Measurements from ENCODE around the gene HAAO. TPM values are rescaled to one million over a fixed set of nuclear protein-coding genes. Genes with fewer than 3 reads are reported as not detected.
A peak's percentile ranks its signal among the peaks of the same experiment; 100 is the strongest.
"Not testable (repeated sequence)": the region's sequence is repeated elsewhere in the genome, so short reads cannot be mapped to it uniquely, and the experiment has no call there.

Gene HAAO
- 21.5 TPM for total RNA-seq

DNA sequence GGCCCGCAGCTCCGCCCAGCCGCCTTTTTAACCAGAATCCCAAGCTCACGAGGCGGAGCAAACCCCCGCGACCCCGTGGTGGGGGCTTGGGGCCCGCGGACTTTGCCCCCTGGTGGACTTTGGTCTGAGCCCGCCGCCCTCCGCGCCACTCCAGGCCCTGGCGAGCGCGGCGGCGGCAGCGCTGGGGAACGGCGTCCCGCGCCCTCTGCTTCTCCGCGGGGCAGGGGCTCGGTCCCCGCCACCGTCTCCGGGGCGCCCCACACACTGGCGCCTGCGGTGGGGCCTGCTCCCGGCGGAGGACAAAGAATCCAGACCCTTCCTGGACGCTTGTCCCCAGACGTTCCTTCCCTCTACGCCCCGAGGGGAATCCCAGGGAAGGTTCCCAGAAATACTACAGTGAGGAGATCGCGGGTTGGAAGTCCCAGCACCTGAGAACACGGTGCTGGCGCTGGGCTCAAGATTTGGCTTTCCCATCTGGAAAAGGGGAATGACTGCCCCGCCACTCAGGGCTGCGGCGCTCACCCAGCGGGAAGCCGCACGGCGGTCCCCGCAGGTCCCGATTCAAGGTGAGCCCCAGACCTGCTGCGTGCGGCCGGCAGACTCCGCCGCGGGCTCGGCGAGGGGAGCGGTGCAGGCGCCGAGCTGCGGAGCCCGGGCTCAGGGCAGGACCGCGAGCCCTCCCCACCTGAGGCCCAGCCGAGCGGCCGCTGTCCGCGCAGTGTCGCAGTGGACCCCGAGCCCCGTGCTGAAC is at the start of gene HAAO:
TSS of gene HAAO (minus strand) at position 1 of the 751 bp plus-strand sequence. CDS start 47 bp downstream, outside the sequence.
- peak in 2 of 3 donors; percentile 52 to 59 for DNase-seq (ENCODE audit: low read depth in 2 of 3, low spot score in 2 of 3)

- no peak for DNase-seq (ENCODE audit: low read depth in 2 of 3, low spot score in 2 of 3)
Measured at GRCh38 chr2:42841344-42841743, 49.0 kb upstream of the HAAO start.

- no peak for DNase-seq (ENCODE audit: low read depth in 2 of 3, low spot score in 2 of 3)
Measured at GRCh38 chr2:42840760-42841159, 48.4 kb upstream of the HAAO start.

- DNase-seq (ENCODE audit: low read depth in 2 of 3, low spot score in 2 of 3), result no peak
Measured at GRCh38 chr2:42839809-42840501, 47.6 kb upstream of the HAAO start.

DNA sequence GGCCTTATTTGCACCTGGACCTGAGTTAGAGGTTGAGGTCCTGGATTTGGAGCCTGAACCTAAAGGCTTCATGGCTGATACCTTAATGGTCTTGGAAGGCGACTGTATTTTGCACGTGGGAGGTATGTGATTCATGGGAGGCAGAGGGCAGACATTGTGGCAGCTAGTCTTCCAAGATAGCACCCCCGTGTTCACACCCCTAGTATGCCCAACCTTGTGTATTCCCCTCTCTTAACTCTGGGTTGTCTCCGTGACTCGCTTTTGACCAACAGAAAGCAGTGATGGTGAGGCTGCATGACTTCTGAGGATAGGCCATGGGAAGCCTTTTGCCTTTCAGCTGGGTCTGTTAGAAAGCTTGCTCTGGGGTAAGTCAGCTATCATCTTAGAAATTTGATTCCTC is 45.8 kb upstream of the HAAO start:
- DNase-seq (ENCODE audit: low read depth in 2 of 3, low spot score in 2 of 3), result no peak

GRCh38 chr2:42835577-42836371 is 43.4 kb upstream of the HAAO start:
- DNase-seq (ENCODE audit: low read depth in 2 of 3, low spot score in 2 of 3), result peak in 1 of 3 donors; percentile 25

DNA sequence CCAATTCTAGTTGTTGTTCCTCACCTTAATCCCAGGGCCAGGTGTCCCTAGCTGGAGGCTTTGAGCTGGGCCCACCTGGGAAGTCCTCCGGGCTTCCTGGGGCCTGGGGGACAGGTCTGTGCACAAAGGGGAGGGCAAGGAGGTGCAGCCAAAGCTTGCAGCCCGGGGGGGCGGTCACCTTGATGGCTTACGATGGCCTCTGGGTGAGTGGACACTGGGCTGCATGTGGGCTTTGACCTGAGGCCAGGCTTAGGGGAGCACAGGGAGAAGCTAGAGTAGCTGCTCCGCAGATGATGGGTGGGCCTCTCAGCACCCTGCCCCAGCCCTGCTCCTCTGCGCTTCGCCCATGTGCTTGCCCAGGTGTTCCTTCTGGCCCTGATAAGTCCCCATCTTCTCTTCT is 41.8 kb upstream of the HAAO start:
- no peak for DNase-seq (ENCODE audit: low read depth in 2 of 3, low spot score in 2 of 3)

DNA sequence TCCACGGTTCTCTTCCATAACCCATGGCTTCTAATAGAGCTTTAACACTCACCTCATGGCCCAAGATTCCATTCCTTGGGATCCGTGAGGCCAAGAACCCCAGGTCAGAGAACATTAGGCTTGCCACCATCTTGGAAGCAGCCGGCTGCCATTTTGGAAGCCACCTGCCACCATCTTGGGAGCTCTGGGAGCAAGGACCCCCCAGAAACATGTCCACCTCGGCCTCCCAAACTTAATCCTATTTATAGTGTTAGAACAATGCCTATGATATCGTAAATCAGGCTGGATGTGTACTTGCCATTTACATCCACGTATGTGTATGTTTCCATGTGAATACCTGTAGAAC is 39.9 kb upstream of the HAAO start:
- no peak for DNase-seq (ENCODE audit: low read depth in 2 of 3, low spot score in 2 of 3)

GRCh38 chr2:42831575-42832288 is 39.3 kb upstream of the HAAO start:
- DNase-seq (ENCODE audit: low read depth in 2 of 3, low spot score in 2 of 3), result not testable (repeated sequence)

DNA sequence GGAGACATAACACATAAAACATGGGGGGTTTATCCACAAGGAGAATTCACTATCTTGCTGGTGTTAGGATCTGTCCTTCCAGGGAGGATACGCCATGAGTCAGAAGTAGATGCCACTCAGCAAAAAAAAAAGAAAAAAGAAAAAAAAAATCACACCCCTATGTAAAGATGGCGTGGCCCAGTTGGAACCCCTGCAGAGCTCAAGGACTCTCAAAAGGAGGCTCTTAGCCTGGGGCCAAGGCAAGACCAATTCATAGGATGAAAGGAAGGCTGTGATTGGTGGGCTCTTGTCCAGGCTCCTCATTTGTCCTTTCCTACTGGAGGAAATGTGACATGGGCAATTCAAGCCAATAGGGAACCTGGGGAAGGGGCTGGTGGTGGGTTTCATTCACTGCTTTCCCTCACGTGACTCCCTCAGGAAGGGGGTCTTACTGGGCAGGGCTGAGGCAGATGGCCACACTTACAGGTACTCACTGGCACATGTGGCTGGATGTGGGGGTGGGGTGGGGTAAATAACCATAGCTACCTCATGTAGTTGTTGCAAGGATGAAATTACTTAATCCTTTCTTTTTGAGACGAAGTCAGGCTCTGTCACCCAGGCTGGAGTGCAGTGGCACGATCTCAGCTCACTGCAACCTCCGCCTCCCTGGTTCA is 38.7 kb upstream of the HAAO start:
- DNase-seq (ENCODE audit: low read depth in 2 of 3, low spot score in 2 of 3), result no peak

DNA sequence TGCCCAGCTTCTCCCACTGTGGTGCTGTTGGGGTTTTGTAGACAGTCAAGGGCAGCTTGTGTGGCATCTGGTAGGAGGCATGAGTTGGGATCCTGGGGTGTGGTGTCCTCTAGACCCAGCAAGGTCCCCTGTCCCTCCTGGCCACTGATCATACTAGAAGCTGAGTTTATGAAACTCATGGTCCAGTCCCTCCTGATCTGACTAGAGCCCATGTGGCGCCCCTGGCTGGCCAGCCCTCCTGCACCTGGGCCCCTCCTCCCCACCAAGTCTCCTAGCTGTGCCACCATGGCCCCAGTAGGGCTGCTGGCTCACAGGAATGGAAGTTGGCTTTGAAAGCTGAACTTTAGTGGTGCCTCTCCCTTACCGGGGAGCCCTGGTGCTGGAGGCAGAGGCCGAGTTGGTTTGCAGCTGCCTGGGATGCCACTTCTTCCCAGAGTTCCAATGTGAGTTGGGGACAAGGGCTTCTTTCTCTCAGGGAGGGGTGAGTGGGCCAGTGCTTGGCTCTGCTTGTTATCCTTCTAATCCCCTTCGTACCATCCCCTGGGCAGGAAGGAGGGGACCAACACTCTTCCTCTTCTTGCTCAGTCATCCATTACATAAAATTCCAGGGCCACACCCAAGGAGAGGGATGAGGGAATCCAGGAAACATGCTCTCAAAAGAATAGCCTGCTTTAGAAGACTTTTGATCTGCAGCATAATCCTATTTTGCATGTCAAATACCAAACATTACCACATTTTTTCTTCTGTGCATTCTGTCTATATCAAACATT is 37.5 kb upstream of the HAAO start:
- no peak for DNase-seq (ENCODE audit: low read depth in 2 of 3, low spot score in 2 of 3)

DNA sequence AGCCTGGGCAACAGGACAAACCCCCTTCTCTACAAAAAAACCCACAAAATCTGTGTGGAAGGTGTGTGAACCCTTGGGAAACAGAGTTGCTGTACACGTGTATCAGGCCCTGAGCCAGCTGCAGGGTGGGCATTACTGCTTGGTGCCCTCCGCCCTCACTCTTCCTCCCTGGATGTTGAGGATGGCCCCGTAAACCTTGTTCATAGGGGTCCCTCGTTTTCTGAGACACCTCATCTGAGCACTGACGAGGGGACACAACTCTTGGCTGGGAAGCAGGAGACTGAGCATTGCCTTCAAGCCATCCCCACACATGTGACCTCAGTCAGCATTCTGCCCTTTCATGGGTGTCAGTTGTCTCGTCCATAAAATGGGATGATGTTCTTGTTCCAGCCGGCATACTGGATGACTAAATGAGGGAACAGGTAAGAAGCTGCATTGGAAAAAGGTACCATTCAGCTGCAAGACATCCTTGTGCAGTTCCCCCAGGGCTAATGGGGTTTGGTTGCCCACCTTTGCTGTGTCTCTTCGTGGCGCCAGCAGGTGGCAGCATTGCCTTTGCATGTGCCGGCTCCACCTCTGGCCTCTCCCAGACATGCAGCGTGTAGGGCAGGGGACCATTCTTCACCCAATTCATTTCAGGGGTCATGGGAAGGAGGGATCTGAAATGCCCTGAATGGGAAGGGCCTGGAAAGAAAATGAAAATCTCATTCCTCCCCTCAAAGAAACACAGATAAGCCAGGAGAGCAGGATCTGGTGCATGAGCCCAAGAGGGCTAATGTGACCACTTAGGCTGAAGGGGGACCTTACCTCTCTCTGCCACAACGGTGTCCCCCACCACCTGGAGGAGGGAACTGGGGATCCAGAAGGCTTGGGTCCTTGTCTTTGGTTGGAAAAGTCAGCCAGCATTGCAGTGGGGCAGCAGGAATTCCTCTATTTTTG is 36.4 kb upstream of the HAAO start:
- DNase-seq (ENCODE audit: low read depth in 2 of 3, low spot score in 2 of 3), result peak; percentile 51 to 86 (median 76)

DNA sequence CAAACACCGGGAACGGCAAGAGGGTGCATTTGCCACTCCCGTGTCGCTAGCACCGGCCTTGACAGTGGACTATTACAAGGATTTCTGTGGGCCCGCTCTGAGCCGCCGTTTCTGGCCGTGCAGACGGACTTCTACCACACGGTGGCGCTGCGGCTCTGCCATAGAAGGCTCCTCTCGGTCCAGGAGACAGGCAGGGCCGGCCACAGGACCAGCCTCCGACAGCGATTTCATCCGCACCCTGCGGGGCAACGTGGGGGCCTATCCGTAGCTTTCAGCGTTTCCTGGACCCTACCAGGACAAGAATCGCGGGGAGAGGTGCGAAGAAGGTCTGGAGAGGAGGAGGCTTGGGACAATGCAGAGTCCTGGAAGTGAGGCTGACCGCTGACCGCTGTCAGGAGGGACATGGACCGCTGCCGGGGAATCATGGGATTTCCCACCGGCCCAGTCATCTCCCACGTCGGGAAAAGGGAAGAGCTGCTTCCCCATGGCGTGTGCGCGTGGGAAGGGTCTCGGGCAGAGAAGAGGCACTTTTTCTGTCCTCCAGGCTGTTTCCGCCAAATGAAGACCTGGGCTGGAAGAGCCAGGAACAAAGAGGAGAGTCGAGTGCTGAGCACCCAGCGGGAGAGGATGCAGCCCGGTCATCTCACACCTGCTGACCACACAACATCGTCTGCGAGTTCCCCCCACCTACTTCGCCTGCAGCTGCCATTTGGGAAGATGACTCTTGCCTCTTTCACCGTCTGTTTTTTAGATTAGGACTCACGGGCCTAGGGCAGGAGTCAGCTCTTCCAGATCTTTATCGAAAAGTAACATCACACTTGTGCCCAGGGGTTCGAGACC is 35.5 kb upstream of the HAAO start:
- peak; percentile 59 to 88 (median 79) for DNase-seq (ENCODE audit: low read depth in 2 of 3, low spot score in 2 of 3)

GRCh38 chr2:42826231-42826630 is 33.8 kb upstream of the HAAO start:
- no peak for DNase-seq (ENCODE audit: low read depth in 2 of 3, low spot score in 2 of 3)

DNA sequence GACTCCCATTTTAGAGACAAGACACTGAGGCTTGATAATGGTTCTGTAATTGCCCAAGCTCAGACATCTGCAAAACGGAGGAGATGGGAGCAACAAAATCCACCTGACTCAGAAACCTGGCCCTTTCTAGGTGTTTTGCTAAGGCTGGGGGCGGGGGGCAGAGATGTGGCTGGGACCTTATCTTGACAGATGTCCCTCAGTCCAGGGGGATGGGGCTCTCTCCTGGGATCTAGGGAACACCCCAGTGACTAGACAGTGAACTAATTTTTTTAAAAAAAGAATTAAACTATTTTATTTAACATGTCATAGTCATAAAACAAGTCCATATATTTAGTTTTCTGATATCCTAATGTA is 32.0 kb upstream of the HAAO start:
- no peak for DNase-seq (ENCODE audit: low read depth in 2 of 3, low spot score in 2 of 3)

- DNase-seq (ENCODE audit: low read depth in 2 of 3, low spot score in 2 of 3), result peak in 1 of 3 donors; percentile 19
Measured at GRCh38 chr2:42823744-42824453, 31.5 kb upstream of the HAAO start.

- DNase-seq (ENCODE audit: low read depth in 2 of 3, low spot score in 2 of 3), result no peak
Measured at GRCh38 chr2:42819160-42819559, 26.8 kb upstream of the HAAO start.

All from hematopoietic multipotent progenitor cell (in vitro differentiated cells).